IPS-15b (cell line): ENCODE data around the gene UAP1L1.
"Not testable (repeated sequence)": the region's sequence is repeated elsewhere in the genome, so short reads cannot be mapped to it uniquely, and the experiment has no call there.

Experiments
- H3K27me3 ChIP-seq: one replicate; pipeline ENCODE4 v1.6.1; 2013; ENCODE audit warnings: low read length; ENCODE audit not compliant: control insufficient read depth, insufficient read depth
- H3K36me3 ChIP-seq: one replicate; pipeline ENCODE4 v1.6.1; 2013; ENCODE audit warnings: low read length; ENCODE audit not compliant: control insufficient read depth, insufficient read depth
- H3K4me1 ChIP-seq: one replicate; pipeline ENCODE4 v1.6.1; 2013; ENCODE audit warnings: mild to moderate bottlenecking, low read length; ENCODE audit not compliant: control insufficient read depth, insufficient read depth
- H3K4me3 ChIP-seq: one replicate; pipeline ENCODE4 v1.5.1; 2013; ENCODE audit warnings: low read depth, low read length
- H3K9ac ChIP-seq: one replicate; pipeline ENCODE4 v1.6.1; 2013; ENCODE audit warnings: low read depth, mild to moderate bottlenecking, low read length
- H3K9me3 ChIP-seq: one replicate; pipeline ENCODE4 v1.6.1; 2013; ENCODE audit warnings: mild to moderate bottlenecking, low read length; ENCODE audit not compliant: control insufficient read depth, insufficient read depth

The UAP1L1 gene

GRCh38 chr9:137077010-137077747, at the start of gene UAP1L1:
Gene UAP1L1, plus strand, starts transcription at chr9:137077517. Its CDS starts 16 bp downstream, at chr9:137077533.
- Histone ChIP-seq H3K27me3 (peaks cover 19% of the 10 kb centered on the region), H3K9me3 (no peaks in the 10 kb centered on the region), H3K36me3 (peaks cover 18% of the 10 kb centered on the region), H3K4me1 (peaks cover 6% of the 10 kb centered on the region), H3K9ac (no peak within 1 kb of the TSS), H3K4me3 (peak within 1 kb of the TSS; percentile 62)

GRCh38 chr9:137028263-137029057, 48.9 kb upstream of the UAP1L1 start:
- H3K4me1 ChIP-seq, result no peaks in the 10 kb centered on the region
- H3K9ac ChIP-seq, result no peak overlapping the region
- peaks cover 22% of the 10 kb centered on the region for H3K27me3 ChIP-seq
- peak overlapping the region; percentile 58 for H3K4me3 ChIP-seq
- no peaks in the 10 kb centered on the region for H3K36me3 ChIP-seq
- H3K9me3 ChIP-seq, result no peaks in the 10 kb centered on the region

- Histone ChIP-seq H3K36me3 (no peaks in the 10 kb centered on the region), H3K4me3 (peak overlapping the region; percentile 58), H3K9me3 (no peaks in the 10 kb centered on the region), H3K27me3 (peaks cover 22% of the 10 kb centered on the region), H3K4me1 (no peaks in the 10 kb centered on the region), H3K9ac (no peak overlapping the region)
Observed at GRCh38 chr9:137029058-137029936, 48.0 kb upstream of the UAP1L1 start.

- Histone ChIP-seq H3K9ac (no peak overlapping the region), H3K4me3 (no peak overlapping the region), H3K9me3 (no peaks in the 10 kb centered on the region), H3K36me3 (no peaks in the 10 kb centered on the region), H3K4me1 (no peaks in the 10 kb centered on the region), H3K27me3 (peaks cover 22% of the 10 kb centered on the region)
Observed at GRCh38 chr9:137030006-137030405, 47.3 kb upstream of the UAP1L1 start.

GRCh38 chr9:137030538-137031527, 46.5 kb upstream of the UAP1L1 start:
- Histone ChIP-seq H3K4me1 (no peaks in the 10 kb centered on the region), H3K9me3 (no peaks in the 10 kb centered on the region), H3K36me3 (no peaks in the 10 kb centered on the region), H3K4me3 (no peak overlapping the region), H3K9ac (no peak overlapping the region), H3K27me3 (peaks cover 22% of the 10 kb centered on the region)

GRCh38 chr9:137031904-137032640, 45.2 kb upstream of the UAP1L1 start, which contains the start of gene FUT7:
Gene FUT7, minus strand, starts transcription at chr9:137032088. Its CDS starts 97 bp downstream, at chr9:137031991.
- Histone ChIP-seq H3K4me3 (no peak within 1 kb of the TSS), H3K9ac (no peak within 1 kb of the TSS), H3K36me3 (no peaks in the 10 kb centered on the region), H3K4me1 (no peaks in the 10 kb centered on the region), H3K27me3 (peaks cover 12% of the 10 kb centered on the region), H3K9me3 (no peaks in the 10 kb centered on the region)

- Histone ChIP-seq H3K4me1 (no peaks in the 10 kb centered on the region), H3K27me3 (peaks cover 7% of the 10 kb centered on the region), H3K9me3 (no peaks in the 10 kb centered on the region), H3K36me3 (peaks cover 3% of the 10 kb centered on the region), H3K4me3 (no peak overlapping the region), H3K9ac (no peak overlapping the region)
Observed at GRCh38 chr9:137032858-137033257, 44.5 kb upstream of the UAP1L1 start.

- H3K9ac ChIP-seq, H3K4me3 ChIP-seq, H3K27me3 ChIP-seq, H3K9me3 ChIP-seq, H3K36me3 ChIP-seq, H3K4me1 ChIP-seq: not testable (repeated sequence)
Observed at GRCh38 chr9:137033481-137033880, 43.8 kb upstream of the UAP1L1 start.

GRCh38 chr9:137034039-137034708, 43.1 kb upstream of the UAP1L1 start:
- Histone ChIP-seq H3K36me3 (peaks cover 3% of the 10 kb centered on the region), H3K9me3 (no peaks in the 10 kb centered on the region), H3K4me3 (no peak overlapping the region), H3K27me3 (peaks cover under 1% of the 10 kb centered on the region), H3K9ac (no peak overlapping the region), H3K4me1 (no peaks in the 10 kb centered on the region)
